ENCODE results near the gene POLD2. TPM values are rescaled to one million over a fixed set of nuclear protein-coding genes. Genes with fewer than 3 reads are reported as not detected.

POLD2 gene
- total RNA-seq, 1 experiment from 2014 or later, result 131 TPM

DNA sequence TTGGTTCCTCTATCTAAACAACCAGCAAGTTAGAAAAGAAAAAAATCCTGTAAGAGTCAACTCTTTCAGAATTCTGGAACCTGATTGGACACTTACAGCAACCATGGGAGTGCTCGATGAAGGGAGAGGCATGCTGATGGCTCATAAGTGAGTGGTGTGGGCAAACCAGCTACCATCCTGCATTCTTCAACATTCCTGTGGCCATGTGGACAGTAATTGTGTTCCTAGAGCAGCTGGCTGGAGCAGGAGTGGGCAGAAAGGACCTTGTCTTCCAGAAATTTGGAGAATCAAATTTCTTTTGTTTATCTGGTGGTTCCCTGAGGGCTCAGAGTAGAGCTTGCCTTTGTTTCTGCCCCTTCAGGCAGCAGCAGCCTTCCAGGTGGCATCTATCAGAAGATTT, 40.2 kb upstream of the POLD2 start:
- Histone ChIP-seq H3K56ac (ENCODE audit: insufficient read length, low read depth, low read length) (no peak overlapping the region), H3K18ac (ENCODE audit: insufficient read length, low read depth, low read length) (peak overlapping the region; percentile 28), H3T11ph (ENCODE audit: low read length) (no peak overlapping the region), H3K23me2 (ENCODE audit: insufficient read length, low read depth, low read length, poor library complexity, severe bottlenecking) (no peaks in the 10 kb centered on the region), H2BK12ac (ENCODE audit: insufficient read length, low read depth, low read length) (no peak overlapping the region), H4K20me1 (ENCODE audit: control insufficient read depth, insufficient read depth, insufficient read length) (no peaks in the 10 kb centered on the region), H3K14ac (ENCODE audit: insufficient read depth, low read length) (no peak overlapping the region), H3K4ac (ENCODE audit: low read depth, low read length) (no peak overlapping the region), H2BK20ac (ENCODE audit: low read depth, low read length, poor library complexity, severe bottlenecking) (no peak overlapping the region), H3K4me2 (ENCODE audit: insufficient read depth, insufficient read length, low read length) (no peak overlapping the region), H3K79me2 (ENCODE audit: insufficient read depth, low read length) (no peaks in the 10 kb centered on the region), H4K8ac (replicated peaks; ENCODE audit: insufficient read length, low read depth, low read length) (no peak overlapping the region), H4K91ac (ENCODE audit: insufficient read length, low read depth, low read length) (no peak overlapping the region), H2AFZ (ENCODE audit: low read length) (no peak overlapping the region), H3K23ac (ENCODE audit: insufficient read length, low read depth, low read length) (no peak overlapping the region), H3K79me1 (ENCODE audit: insufficient read depth, low read depth, low read length, poor library complexity, severe bottlenecking) (no peaks in the 10 kb centered on the region), H4K5ac (ENCODE audit: insufficient read length, low read depth, low read length) (no peak overlapping the region), H2BK15ac (ENCODE audit: low read depth, low read length) (no peak overlapping the region), H2BK120ac (ENCODE audit: low read depth, low read length, poor library complexity, severe bottlenecking) (no peak overlapping the region), H3K9me3 (ENCODE audit: control insufficient read depth, low read depth, low read length) (no peaks in the 10 kb centered on the region), H3K27me3 (ENCODE audit: insufficient read depth, low read length) (no peaks in the 10 kb centered on the region; the same call in 1 of the 2 replicates), H3K9ac (ENCODE audit: extremely low read depth, insufficient read length, low read length) (no peak overlapping the region), H3K4me1 (ENCODE audit: insufficient read depth, low read length) (no peaks in the 10 kb centered on the region; the same call in 1 of the 2 replicates), H3K27ac (ENCODE audit: insufficient read length, low read depth, low read length) (no peak overlapping the region), H2AK5ac (ENCODE audit: insufficient read length, low read length) (no peak overlapping the region), H2BK5ac (ENCODE audit: insufficient read length, low read length) (no peak overlapping the region)
- Mint-ChIP-seq H3K9me3 (no peaks in the 10 kb centered on the region), H3K36me3 (ENCODE audit: insufficient read depth in 1 of 3, low read depth in 3 of 3) (no peaks in the 10 kb centered on the region), H3K4me1 (peaks cover 11% of the 10 kb centered on the region in 2 experiments), H3K27ac (no peak overlapping the region), H3K4me3 (no peak overlapping the region), H3K27me3 (ENCODE audit: low read depth) (peaks cover 18% of the 10 kb centered on the region)
- no CpG with 5 or more reads among the region's 1 CpG for WGBS (ENCODE audit: extremely low coverage, insufficient read length, low lambda C conversion rate)
- TF ChIP-seq, protein P1, sequence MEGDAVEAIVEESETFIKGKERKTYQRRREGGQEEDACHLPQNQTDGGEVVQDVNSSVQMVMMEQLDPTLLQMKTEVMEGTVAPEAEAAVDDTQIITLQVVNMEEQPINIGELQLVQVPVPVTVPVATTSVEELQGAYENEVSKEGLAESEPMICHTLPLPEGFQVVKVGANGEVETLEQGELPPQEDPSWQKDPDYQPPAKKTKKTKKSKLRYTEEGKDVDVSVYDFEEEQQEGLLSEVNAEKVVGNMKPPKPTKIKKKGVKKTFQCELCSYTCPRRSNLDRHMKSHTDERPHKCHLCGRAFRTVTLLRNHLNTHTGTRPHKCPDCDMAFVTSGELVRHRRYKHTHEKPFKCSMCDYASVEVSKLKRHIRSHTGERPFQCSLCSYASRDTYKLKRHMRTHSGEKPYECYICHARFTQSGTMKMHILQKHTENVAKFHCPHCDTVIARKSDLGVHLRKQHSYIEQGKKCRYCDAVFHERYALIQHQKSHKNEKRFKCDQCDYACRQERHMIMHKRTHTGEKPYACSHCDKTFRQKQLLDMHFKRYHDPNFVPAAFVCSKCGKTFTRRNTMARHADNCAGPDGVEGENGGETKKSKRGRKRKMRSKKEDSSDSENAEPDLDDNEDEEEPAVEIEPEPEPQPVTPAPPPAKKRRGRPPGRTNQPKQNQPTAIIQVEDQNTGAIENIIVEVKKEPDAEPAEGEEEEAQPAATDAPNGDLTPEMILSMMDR (conservative IDR thresholded peaks at IDR 0.05), result no peak
- peak; percentile 22 for DNase-seq
